ENCODE results near the gene CHD2.
"Not testable (repeated sequence)": the region's sequence is repeated elsewhere in the genome, so short reads cannot be mapped to it uniquely, and the experiment has no call there.

Gene CHD2

DNA sequence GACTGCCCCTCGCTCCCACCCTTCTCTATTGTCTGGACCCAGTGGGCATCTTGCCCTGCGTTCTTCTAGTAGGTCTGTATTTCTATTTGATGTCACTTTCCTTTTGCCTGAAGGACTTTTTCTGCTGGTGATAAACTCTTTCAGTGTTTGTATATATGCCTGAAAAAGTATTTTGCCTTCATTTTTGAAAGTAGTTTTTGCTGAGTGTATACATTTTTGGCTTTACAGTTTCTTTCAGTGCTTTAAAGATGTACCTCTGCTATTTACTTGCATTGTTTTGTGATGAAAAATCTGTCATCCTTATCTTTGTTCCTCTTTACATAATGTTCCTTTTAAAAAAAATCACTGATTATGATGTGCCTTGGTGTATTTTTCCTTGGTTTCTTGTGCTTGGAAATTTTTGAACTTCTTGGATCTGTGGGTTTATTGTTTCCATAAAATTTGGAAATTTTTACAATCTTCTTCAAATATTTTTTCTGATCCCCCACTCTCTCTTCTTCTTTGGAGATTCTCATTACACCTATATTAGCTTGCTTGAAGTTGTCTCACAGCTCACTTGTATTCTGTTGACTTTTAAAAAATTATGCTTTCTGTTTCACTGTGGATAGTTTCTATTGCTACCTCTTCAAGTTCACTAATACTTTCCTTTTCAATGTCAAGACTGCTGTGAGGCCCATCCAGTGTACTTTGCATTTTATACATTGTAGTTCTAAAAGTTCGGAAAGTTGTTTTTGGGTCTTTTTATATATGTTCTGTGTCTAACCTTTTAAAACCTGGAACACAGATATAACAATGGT lies 121.0 kb downstream of the CHD2 start:
- no peak for DNase-seq (ENCODE audit: low spot score)

GRCh38 chr15:93024293-93024692 lies 124.2 kb downstream of the CHD2 start:
- DNase-seq (ENCODE audit: low spot score), result no peak

- DNase-seq (ENCODE audit: low spot score), result no peak
These were observed 124.8 kb downstream of the CHD2 start for GRCh38 chr15:93024716-93025624.

- DNase-seq (ENCODE audit: low spot score), result no peak
These were observed 125.5 kb downstream of the CHD2 start for GRCh38 chr15:93025625-93025982.

DNA sequence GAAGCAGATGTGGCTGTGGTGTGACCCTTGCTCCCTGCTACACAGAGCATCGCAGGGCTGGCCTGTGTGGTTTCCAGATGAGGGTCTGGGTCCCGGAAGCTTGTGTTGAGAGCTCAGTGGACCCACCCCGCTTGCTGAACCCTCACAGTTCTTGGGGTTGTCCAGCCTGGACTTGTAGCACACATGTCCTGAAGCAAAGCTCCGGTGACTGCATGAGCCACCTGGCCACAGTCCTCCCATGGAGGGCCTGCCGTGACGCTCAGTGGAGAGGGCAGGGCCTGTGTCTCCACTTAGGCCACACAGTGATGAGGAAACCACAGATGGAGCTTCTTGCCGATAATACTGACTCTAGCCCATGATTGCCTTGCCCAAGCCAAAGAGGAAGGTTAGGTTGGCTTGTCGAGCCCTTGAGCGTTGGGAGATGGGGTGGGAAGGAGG lies 126.3 kb downstream of the CHD2 start:
- DNase-seq (ENCODE audit: low spot score), result no peak

- DNase-seq (ENCODE audit: low spot score), result no peak
These were observed 127.3 kb downstream of the CHD2 start for GRCh38 chr15:93027413-93027812.

DNA sequence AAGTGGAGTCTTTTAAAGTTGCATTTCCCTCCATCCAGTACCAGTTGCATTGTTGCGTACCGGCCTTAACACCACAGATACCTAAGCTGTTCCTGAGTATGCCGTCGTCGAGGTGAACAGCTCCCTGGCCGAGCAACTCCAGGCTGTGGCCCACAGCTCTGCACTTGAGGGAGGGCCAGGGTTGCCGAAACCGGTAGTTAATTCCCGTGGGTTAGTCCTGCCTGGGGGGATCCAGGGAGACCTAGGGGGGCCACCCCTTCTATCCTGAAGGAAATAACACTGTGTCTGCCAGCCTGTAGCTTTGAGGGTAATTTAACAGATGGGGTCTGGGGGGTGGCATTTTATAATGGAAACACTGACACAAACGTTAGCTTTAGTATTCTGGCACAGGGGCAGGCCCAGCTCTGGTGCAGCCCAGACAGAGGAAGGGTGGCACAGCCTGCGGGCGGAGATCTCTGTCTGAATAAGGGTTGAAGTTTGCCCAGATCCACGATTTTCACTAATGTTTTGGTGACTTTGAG lies 128.0 kb downstream of the CHD2 start:
- DNase-seq (ENCODE audit: low spot score), result no peak

DNA sequence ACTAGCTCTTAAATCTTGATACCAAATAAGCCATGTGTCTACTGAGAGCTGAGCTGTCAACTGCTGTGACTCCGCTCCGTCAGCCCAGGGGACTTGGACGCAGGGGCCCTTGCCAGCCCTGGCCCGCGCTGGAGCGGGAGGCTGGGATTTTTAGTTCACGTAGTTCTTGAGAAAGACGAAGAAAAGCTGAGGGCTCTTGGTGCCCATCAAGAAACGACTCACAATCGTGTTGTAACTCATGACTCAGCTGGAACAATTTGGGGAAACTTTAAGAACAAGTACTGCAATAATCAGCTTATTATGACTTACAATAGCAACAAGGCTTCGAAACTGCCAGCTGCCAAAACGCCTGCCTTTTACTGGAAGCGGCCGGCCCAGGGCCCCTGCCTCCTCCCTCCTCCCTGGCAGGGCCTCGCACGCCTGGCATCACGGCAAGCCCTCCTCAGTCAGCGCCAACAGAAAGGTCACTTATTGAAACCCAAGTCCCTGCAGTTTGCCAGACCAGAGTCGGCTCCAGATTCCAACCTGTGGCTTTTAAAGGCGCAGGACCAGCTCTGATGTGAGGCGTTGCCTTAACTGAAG lies 128.6 kb downstream of the CHD2 start:
- DNase-seq (ENCODE audit: low spot score), result peak; percentile 67

GRCh38 chr15:93029214-93029835 lies 129.2 kb downstream of the CHD2 start:
- DNase-seq (ENCODE audit: low spot score), result no peak

- no peak for DNase-seq (ENCODE audit: low spot score)
These were observed 129.8 kb downstream of the CHD2 start for GRCh38 chr15:93029836-93030429.

- DNase-seq (ENCODE audit: low spot score), result peak; percentile 68
These were observed 130.4 kb downstream of the CHD2 start for GRCh38 chr15:93030430-93031102.

- no peak for DNase-seq (ENCODE audit: low spot score)
These were observed 131.0 kb downstream of the CHD2 start for GRCh38 chr15:93031103-93031464.

DNA sequence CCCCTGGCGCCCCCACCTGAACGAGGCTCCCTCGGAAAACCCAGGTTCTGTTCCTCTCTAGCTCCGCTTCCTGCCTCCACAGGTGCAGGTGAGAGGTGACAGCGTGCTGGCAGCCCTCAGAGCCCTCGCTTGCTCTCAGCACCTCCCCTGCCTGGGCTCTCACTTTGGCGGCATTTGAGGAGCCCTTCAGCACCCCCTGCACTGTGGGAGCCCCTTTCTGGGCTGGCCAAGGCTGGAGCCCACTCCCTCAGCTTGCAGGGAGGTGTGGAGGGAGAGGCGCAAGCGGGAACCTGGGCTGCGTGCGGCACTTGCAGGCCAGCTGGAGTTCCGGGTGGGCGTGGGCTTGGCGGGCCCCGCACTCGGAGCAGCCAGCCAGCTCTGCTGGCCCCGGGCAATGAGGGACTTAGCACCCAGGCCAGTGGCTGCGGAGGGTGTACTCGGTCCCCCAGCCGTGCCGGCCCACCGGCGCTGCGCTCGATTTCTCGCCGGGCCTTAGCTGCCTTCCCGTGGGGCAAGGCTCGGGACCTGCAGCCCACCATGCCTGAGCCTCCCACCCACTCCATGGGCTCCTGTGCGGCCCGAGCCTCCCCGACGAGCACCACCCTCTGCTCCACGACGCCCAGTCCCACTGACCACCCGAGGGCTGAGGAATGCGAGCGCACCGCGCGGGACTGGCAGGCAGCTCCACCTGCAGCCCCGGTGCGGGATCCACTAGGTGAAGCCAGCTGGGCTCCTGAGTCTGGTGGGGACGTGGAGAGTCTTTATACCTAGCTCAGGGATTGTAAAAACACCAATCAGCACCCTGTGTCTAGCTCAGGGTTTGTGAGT lies 131.6 kb downstream of the CHD2 start:
- DNase-seq (ENCODE audit: low spot score), result not testable (repeated sequence)

DNA sequence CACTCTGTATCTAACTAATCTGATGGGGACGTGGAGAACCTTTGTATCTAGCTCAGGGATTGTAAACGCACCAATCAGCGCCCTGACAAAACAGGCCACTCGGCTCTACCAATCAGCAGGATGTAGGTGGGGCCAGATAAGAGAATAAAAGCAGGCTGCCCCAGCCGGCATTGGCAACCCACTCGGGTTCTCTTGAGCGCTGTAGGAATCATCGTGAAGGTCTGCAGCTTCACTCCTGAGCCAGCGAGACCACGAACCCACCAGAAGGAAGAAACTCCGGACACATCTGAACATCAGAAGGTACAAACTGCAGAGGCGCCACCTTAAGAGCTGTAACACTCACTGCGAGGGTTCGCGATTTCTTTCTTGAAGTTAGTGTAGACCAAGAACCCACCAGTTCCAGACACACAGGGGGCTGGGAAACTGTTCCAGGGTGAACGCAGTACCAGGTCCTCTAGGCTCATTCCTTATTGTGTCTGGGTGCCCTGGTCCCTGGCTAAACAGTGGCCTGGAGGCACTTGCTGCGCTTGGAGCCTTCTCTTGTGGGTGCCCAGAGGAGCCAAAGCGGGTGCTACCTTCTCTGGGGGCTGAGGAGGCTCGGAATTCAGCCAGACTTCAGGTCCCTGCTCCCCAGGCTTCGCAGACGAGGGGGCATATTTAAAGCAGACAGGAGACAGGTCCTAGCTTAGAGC lies 132.5 kb downstream of the CHD2 start:
- not testable (repeated sequence) for DNase-seq (ENCODE audit: low spot score)

- DNase-seq (ENCODE audit: low spot score), result no peak
These were observed 133.4 kb downstream of the CHD2 start for GRCh38 chr15:93033434-93034045.

GRCh38 chr15:93034512-93034911 lies 134.4 kb downstream of the CHD2 start:
- no peak for DNase-seq (ENCODE audit: low spot score)

DNA sequence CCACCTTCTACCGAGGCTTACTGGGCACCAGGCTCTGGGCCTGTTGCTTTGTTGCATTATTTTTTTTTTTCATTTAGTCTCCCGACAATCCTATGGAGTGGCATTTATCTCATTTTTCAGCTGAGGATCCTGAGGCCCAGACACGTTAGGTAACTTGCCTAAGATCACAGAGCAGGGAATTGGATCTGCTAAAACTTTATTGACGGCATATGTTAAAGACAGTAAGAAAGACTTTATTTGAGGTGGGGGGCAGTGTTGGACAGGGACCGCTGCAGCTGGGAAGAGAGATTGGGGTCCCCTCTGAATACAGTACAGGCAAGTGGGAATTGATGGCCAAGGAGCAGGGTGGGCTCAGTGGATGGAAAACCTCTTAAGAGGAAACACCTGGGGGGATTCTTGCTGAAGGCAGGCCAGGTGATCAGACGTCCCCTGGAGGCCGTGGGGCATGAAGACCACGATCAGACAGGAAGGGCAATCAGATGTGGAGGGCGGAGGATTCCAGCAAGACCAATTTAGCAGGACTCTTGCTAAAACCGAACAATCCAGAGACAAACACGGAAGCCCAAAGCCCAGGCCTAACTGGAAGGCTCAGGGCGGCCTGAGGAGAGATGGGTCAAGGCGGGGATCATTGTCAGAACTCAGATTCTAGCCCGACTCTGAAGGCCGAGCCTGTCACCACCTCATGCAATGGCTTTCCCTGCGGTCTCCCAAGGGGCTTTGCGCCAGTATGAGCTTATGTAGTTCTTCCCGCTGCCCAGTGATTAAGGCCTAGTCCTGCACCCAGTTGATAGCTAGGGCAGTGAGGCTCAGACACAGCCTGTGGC lies 135.2 kb downstream of the CHD2 start:
- no peak for DNase-seq (ENCODE audit: low spot score)
